Measurements from ENCODE around the gene PDLIM7. TPM values are rescaled to one million over a fixed set of nuclear protein-coding genes. Genes with fewer than 3 reads are reported as not detected.

PDLIM7 gene
- total and polyA plus RNA-seq, 10 of the 15 experiments (the other 5 are each of a cell fraction or from before 2014, with no cell fraction given), result 0.82 to 36.6 (median 19.3) TPM

DNA sequence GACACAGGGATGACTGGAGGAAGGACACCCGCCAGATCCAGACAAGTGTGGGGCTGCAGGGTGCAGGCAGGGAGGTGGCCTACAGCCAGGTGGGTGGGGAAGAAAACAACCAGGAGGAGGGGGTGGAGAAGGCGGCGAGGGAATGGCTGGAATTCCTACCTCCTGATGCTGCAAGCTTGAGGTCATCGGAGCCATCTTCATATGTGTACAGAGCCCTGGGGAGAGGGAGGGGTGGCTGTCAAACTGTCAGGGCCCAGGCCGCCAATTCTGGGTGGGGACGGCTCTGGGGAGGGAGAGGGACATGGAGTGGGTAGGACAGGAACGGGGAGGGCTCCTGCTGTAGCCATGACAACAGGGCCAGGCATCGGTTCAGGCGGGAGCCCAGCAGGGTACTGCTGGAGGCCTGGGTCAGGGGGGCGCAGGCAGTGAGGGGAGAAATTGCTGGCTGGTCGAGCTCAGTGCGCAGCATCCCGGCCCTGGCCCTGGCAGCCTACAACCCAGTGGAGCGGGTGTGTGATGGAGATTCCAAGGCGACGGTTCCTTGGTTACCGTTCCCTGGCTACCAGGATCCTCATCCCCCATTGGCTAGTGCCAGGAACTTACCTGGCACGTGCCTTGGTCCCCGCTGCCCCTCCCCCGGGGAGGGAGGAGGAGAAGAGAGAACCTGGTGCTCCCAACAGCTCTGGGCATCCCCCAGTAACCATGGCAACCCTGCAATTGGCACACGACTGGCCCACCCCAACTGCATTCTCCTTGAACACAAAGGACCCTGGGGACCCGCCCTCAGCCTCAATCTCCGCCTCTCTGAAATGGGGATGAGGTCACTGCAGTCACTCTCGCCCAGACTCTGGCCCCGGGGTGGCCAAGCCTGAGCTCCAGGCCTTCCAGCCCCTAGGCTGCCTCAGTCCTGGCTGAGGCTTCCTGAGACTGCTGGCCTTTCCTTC lies 28.4 kb downstream of the PDLIM7 start (continued):
- TF ChIP-seq MTA3 (IDR thresholded peaks at IDR 0.05; ENCODE audit: borderline replicate concordance, low read length), result no peak
- TF ChIP-seq MTA2 (IDR thresholded peaks at IDR 0.05; ENCODE audit: low read depth), result no peak
- no peak for TF ChIP-seq RFX5 (IDR thresholded peaks at IDR 0.05; ENCODE audit: low read depth, low read length)

GRCh38 chr5:177468329-177468684 lies 29.1 kb downstream of the PDLIM7 start:
- H3K27ac ChIP-seq (ENCODE audit: control insufficient read depth, insufficient read depth), result no peak overlapping the region
- no peaks in the 10 kb centered on the region for H3K36me3 ChIP-seq (ENCODE audit: control insufficient read depth in 2 of 2, insufficient read depth in 2 of 2, low read length in 1 of 2)
- BruUV-seq (replicated peaks), result no TSS peak
- no peaks in the 10 kb centered on the region for H3K9me3 ChIP-seq (replicated peaks; ENCODE audit: control insufficient read depth, insufficient read depth, low read length)
- CTCF ChIA-PET, result interaction anchor here (0.7 to 1.1 kb wide), 2 partner anchors 13 to 14 kb away, joined by 3 to 4 read pairs; no protein-coding TSS in a partner anchor
- RAD21 ChIA-PET (ENCODE audit: unreplicated experiment), result no interaction called here
- SMC1A ChIA-PET (ENCODE audit: uncharacterized antibody, unreplicated experiment), result interaction anchor here (1.0 to 1.1 kb wide), 2 partner anchors 9 to 11 kb away, joined by 4 read pairs; no protein-coding TSS in a partner anchor
- no peak for DNase-seq (ENCODE audit: low read depth, low spot score)
- H2AFZ ChIP-seq (ENCODE audit: control insufficient read depth, low read depth, low read length), result no peak overlapping the region
- WGBS (ENCODE audit: insufficient coverage, insufficient replicate concordance, low lambda C conversion rate, missing lambda C conversion rate), result 19% methylated on average over 2 of the region's 2 CpGs
- no peak overlapping the region for H3K4me3 ChIP-seq
- POLR2A ChIA-PET, result no interaction called here
- peaks cover 3% of the 10 kb centered on the region; the same call in 1 of the 2 replicates for H3K4me1 ChIP-seq (ENCODE audit: control insufficient read depth, insufficient read depth, low read length)
- no peak for ATAC-seq
- no peak for FAIRE-seq
- no peaks in the 10 kb centered on the region for H4K20me1 ChIP-seq (ENCODE audit: control insufficient read depth, insufficient read depth)
- no peak overlapping the region for H3K9ac ChIP-seq (ENCODE audit: control insufficient read depth, insufficient read depth, low read length)
- no peak overlapping the region for H3K4me2 ChIP-seq (ENCODE audit: control insufficient read depth, insufficient read depth)
- H3K79me2 ChIP-seq (ENCODE audit: control insufficient read depth, insufficient read depth, low read length), result peaks cover 4% of the 10 kb centered on the region; the same call in 1 of the 2 replicates
- no peaks in the 10 kb centered on the region for H3K27me3 ChIP-seq (replicated peaks in 1 of 2; ENCODE audit: control insufficient read depth in 2 of 2, insufficient read depth in 2 of 2, low read length in 1 of 2)
- in situ Hi-C loops (cut with MboI), result no loop called here
- intact Hi-C loops (cut with micrococcal nuclease; ENCODE audit: unreplicated experiment), result no loop called here
- TF ChIP-seq ZNF217 (IDR thresholded peaks at IDR 0.05), result no peak
- TF ChIP-seq CHD1 (IDR thresholded peaks at IDR 0.05; ENCODE audit: low read depth, low read length), result no peak
- TF ChIP-seq, protein P1, sequence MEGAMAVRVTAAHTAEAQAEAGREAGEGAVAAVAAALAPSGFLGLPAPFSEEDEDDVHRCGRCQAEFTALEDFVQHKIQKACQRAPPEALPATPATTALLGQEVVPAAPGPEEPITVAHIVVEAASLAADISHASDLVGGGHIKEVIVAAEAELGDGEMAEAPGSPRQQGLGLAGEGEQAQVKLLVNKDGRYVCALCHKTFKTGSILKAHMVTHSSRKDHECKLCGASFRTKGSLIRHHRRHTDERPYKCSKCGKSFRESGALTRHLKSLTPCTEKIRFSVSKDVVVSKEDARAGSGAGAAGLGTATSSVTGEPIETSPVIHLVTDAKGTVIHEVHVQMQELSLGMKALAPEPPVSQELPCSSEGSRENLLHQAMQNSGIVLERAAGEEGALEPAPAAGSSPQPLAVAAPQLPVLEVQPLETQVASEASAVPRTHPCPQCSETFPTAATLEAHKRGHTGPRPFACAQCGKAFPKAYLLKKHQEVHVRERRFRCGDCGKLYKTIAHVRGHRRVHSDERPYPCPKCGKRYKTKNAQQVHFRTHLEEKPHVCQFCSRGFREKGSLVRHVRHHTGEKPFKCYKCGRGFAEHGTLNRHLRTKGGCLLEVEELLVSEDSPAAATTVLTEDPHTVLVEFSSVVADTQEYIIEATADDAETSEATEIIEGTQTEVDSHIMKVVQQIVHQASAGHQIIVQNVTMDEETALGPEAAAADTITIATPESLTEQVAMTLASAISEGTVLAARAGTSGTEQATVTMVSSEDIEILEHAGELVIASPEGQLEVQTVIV (IDR thresholded peaks at IDR 0.05; ENCODE audit: borderline replicate concordance, partially characterized antibody), result no peak
- no peak for TF ChIP-seq NR2C2 (IDR thresholded peaks at IDR 0.05; ENCODE audit: borderline replicate concordance, control insufficient read depth, insufficient read length, low read depth)
- no peak for TF ChIP-seq POLR2AphosphoS2 (IDR thresholded peaks at IDR 0.05; ENCODE audit: low read depth, low read length)
- TF ChIP-seq ZNF24 (IDR thresholded peaks at IDR 0.05), result no peak
- TF ChIP-seq NRF1 (conservative IDR thresholded peaks at IDR 0.05; ENCODE audit: low read depth, low read length), result no peak
- TF ChIP-seq JUNB (IDR thresholded peaks at IDR 0.05), result no peak
- no peak for TF ChIP-seq ZZZ3 (IDR thresholded peaks at IDR 0.05; ENCODE audit: control insufficient read depth, insufficient read length, low read depth)
- TF ChIP-seq EED (IDR thresholded peaks at IDR 0.05; ENCODE audit: low read depth), result no peak
- TF ChIP-seq BACH1 (IDR thresholded peaks at IDR 0.05; ENCODE audit: borderline replicate concordance), result no peak
- no peak for TF ChIP-seq HSF1 (IDR thresholded peaks at IDR 0.05; ENCODE audit: low read depth, low read length)
- no peak for TF ChIP-seq SMAD5 (IDR thresholded peaks at IDR 0.05; ENCODE audit: low read depth)
- TF ChIP-seq PAX5 (IDR thresholded peaks at IDR 0.05; ENCODE audit: borderline replicate concordance, low read depth, low read length), result no peak
- no peak for TF ChIP-seq CBFB (IDR thresholded peaks at IDR 0.05; ENCODE audit: low read depth)

Data from GM12878 (cell line).